Measurements from ENCODE around the gene CDC42BPA. TPM values are rescaled to one million over a fixed set of nuclear protein-coding genes. Genes with fewer than 3 reads are reported as not detected.

The CDC42BPA gene
- total and polyA plus RNA-seq, 9 of the 15 experiments (the other 6 are each of a cell fraction or from before 2014, with no cell fraction given), result 8.0 to 77.5 (median 52.1) TPM

DNA sequence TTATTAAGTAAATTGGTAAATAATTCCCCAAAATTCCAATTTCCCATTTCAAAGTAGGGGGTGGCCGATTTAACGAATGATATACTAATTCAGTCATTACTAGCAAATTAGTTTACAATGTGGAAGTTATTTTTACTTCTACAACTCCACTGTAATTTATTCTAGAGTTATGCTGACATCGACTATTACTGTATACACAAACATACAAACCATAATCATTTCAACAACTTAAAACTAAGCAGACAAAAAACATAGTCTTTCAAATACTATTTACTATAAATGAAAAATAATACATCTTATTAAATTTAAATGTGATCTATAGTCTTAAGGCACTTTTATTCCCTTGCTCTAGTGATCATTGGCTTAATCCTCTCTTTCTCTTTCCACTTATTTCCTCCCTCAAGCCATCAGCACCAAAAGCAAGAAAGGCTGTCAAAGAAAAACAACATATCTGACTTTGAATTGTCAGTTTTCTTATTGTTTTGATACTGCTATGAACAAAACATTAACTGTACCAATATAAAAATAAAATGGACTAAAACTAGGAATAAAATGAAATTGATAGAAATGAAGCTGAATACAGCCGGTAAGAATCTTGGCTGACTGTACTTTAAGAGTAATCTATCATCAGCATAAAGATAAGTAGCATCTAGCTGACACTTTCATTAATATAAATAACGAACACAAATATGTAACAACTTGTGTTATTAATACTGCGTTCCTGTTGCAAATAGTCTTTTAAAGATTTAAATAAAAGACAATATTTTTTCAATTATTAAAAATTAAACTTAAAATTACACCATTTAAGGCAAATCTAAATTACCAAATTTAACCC is 4.1 kb downstream of the CDC42BPA start (continued):
- TF ChIP-seq KDM4B (IDR thresholded peaks at IDR 0.05; ENCODE audit: borderline replicate concordance in 2 of 2, low read depth in 1 of 2) (no peak), BRD9 (IDR thresholded peaks at IDR 0.05; ENCODE audit: low read depth, partially characterized antibody) (no peak), MITF (IDR thresholded peaks at IDR 0.05) (no peak), SMARCB1 (IDR thresholded peaks at IDR 0.05; ENCODE audit: insufficient read length, low read depth) (peak; percentile 73), ZNF224 (CRISPR knock-in tag; IDR thresholded peaks at IDR 0.05) (no peak), MLLT1 (IDR thresholded peaks at IDR 0.05) (peak in 1 of 2 experiments; percentile 18; a peak in 2 of 4 replicates), NRF1 (conservative IDR thresholded peaks at IDR 0.05 in 1 of 2, IDR thresholded peaks at IDR 0.05 in 1 of 2) (no peak), ZNF398 (CRISPR knock-in tag; IDR thresholded peaks at IDR 0.05) (no peak)
- TF ChIP-seq, protein P1, sequence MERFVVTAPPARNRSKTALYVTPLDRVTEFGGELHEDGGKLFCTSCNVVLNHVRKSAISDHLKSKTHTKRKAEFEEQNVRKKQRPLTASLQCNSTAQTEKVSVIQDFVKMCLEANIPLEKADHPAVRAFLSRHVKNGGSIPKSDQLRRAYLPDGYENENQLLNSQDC (CRISPR knock-in tag; IDR thresholded peaks at IDR 0.05), result no peak
